ENCODE measurements around the gene TRAK1.

The TRAK1 gene

DNA sequence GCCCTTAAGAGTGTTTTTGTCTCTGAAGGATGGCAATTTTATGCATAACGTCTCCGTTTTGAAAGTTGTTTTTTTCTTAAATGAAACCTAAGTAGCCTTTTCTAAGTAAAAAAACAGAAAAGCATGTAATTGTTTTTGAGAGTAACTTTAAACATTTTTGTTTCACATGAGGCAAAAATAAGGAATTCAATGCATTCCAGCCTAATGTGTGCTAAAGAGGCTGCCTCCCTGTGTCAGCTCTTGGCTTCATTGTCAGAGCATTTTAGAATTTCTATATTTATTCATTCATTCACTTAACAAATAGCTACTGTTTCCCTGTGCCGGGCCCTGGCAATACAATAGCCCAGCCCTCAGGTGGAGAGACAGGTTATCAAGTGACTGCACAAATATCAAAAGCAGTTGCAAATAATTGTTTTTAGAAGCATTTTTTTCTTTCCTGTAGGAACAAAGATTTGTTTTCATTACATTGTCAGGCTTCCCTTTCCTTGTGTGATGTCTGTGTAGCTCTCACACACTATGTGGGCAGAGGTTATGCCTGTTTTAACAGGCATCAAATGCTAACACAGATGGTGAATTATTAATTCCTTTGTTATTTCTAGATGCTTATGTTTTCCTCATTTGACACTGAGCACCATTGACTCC, 93.0 kb downstream of the TRAK1 start:
- DNase-seq, result no peak

DNA sequence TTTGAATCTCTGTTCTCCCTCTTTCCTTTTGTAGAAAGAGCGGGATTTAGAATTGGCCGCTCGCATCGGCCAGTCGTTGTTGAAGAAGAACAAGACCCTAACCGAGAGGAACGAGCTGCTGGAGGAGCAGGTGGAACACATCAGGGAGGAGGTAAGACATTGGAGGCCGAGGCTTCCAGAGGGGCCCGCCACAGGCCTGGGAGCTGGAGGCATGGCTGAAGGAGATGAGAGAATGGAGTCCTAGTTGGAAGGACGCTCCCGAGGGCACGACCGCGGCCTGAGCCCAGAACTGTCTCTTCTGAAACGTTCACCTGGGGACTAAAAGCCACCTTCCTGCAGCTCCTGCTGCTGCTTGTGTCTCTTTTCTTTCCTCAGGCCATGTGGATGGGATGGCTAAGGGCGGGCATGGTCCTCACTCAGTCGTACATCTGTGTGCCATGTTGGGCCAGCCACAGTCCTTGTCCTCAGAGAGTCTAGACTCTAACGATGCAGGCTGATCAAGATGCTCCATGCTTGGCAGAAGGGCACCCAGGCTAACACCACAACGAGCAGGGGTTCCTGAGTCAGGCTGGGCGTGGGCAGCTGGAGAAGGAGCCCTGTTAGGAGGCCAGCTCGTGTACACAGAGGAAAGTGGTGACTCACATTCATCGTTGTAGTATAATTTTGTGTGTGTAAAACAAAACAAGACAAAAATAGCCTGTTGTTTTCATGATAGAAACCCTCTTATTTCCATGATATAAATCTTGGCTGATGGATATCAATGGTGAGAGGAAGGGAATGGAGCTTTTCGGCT, 93.7 kb downstream of the TRAK1 start:
- peak; percentile 44 for DNase-seq

DNA sequence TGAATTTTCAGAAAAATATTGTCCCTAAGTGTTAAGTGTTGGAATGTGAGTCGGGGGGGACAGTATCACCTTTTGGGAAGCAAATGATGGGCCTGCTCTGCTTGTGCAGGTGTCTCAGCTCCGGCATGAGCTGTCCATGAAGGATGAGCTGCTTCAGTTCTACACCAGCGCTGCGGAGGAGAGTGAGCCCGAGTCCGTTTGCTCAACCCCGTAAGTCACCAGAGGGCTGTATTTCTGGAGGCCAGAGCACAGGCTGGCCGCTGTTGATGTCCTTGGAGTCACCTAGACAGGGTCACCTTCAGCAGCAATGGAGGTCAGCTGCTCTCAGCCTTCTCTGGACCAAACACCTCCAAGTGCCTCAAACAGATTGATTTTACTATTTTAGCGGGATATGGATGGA, 96.8 kb downstream of the TRAK1 start:
- DNase-seq, result peak; percentile 38

DNA sequence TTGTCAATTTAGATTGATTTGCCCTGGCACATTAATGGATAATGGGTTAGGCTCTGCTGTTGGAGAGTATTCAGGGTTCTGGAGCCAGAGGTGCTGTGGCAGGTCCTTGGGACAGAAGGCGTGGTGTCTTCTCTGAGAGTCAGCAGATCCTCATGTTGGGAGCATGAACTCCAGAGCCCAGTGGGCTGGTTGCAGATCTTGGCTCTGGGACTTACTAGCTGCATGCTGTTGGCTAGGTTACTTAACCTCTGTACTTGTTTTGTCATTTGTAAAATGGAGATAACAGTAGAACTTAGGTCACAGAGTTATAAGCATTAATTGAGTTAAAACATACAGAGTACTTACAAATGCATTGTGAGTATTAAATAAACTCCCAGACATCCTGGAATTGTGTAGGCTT, 97.2 kb downstream of the TRAK1 start:
- DNase-seq, result peak; percentile 24

DNA sequence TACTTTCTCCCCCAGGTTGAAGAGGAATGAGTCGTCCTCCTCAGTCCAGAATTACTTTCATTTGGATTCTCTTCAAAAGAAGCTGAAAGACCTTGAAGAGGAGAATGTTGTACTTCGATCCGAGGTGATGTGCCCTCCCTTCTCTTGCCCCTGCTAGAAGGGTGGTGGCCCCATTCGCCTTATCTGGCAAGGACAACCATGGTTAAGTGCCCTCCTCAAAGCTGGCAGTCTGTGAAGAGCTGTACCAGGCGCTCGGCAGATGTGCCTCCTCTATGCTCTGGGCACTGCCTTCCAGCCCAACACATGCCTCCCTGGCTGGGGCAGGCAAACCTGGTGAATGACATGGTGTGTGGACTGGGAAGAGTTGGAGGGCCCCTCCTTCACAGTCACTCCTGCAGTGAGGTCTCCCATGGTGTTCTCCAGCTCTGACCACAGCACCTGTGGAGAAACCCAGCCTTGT, 97.9 kb downstream of the TRAK1 start:
- DNase-seq, result peak; percentile 57

DNA sequence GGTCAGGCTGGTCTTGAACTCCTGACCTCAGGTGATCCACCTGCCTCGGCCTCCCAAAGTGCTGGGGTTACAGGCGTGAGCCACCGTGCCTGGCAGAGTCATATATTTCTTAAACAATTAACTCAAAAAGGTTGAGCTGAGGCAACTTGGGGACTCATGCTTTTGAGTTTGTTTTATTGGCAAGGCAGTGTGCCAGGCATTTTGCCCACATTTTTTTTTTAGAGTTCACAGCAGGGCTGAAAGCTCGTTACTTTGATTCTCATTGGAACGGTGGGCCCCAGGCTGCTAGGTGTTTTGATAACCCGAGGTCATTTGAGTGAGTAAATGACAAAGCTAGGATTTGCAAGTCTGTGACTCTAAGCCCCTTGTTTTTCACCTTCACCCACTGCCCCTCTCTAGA, 98.6 kb downstream of the TRAK1 start:
- peak; percentile 28 for DNase-seq

DNA sequence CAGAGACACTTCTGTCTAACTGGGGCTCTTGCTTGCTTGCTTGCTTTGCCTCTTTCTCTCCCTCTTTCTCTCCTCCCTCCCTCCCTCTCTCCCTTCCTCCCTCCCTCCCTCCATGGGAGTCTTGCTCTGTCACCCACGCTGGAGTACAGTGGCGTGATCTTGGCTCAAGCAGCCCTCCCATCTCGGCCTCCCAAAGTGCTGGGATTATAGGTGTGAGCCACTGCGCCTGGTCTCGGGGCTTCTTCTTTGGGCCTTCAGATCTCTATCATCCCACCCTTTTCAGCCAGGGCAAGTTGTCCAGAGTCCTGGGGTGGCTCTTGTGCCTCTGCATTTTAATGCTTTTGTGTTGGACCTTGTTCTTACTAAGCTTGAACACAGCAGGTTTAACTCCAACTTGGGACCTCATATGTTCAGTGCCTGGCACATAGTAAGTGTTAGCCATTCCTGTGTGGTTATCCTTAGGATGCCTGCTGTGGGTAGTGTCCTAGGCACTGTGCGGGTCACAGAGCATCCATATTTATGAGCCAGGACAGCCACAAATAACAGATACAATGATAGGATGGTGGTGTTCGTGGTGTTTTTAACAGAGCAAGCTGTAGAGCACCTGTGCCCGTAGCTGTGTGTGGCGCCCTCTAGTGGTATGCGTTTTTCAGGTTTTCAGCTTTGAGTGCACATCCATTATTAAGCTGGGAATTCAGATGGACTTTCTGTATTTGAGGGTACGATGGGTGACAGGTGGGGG, 99.7 kb downstream of the TRAK1 start:
- DNase-seq, result peak; percentile 84

DNA sequence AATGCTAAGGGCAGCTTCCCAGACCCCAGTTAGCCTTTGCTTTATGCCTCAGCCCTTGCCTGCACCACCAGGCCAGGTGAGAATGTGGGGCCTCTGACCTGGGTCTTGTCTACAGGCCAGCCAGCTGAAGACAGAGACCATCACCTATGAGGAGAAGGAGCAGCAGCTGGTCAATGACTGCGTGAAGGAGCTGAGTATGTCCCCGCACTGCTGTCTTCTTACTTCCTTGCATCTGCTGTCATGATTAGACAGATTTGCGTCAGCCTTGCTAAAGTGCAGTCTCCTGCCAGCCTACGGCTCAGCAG, 100.2 kb downstream of the TRAK1 start:
- DNase-seq, result no peak

DNA sequence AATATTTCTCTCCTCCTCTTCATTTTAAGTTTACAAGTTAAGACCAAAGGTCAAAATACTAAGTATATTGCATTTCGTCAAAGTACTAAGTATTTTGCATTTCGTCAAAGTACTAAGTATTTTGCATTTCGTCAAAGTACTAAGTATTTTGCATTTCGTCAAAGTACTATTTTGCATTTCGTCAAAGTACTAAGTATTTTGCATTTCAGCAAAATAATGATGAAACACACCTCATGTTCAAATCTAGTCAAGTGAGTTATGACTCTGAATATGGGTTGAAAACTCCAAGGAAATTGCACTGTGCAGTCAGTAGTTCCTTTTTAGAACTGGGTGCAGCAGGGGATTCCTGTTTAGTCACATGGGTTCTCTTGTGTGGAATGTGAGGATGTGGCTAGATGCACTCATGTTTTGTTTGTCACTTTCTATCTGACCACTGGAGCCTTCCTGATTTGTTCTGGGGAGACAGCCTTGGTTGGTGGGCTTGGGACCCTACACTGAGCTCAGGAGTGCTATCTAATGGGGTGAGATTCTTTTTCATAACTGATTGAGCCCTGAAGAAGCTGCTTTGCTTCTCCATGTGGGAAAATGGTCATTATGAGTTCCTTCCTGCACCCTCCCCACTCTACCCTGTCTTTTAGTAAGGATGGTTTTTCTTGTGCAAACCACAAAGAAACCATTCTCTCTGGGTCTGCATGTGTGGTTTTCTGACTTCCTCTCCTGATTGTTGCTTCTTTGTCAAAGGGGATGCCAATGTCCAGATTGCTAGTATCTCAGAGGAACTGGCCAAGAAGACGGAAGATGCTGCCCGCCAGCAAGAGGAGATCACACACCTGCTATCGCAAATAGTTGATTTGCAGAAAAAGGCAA, 101.4 kb downstream of the TRAK1 start:
- DNase-seq, result no peak

DNA sequence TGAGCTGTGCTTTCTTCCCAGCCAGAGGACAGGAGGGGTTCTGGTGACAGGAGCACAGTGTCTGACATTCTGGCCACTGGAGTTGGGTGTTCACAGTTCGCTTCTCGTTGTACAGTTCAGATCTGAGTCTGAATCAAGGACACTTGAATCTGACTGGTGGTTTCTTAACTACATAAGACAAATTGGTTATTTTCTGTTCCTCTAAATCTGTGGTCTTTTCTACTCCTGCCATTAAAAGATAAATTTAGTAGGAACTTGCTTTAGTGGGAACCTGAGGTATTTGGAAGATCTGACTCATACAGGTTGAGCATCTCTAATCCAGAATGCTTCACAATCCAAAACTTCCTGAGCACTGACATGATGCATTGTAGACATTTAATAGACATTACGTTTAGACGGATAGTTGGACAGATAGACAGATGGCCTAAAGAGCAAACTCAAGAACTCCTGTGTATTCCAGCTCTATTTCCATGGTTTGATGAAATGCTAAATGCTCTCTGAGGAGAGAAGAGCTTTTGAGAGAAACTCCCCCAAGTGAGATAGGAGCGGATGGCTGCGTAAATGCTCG, 103.9 kb downstream of the TRAK1 start:
- no peak for DNase-seq

DNA sequence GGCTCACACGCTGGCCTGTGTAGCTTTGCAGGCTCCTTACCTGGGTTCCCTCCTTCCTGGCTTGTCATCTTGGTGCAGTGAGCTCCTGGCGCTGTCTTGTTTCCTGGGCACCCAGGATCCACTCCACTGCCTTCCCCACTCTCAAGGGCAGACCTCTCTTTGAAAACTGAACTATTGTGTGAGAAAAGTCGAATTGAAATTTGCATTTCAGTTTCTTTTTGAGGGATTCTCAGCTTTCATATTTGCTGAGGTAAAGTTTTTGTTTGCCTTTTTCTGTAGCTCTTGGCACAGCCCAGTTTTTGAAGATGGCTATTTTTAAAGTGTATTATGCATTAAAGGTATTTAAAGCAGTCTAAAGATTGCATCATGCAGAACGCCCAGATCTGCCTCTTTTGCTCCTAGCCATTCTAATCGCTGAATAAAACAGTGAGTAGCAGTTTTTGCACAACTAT, 104.7 kb downstream of the TRAK1 start:
- DNase-seq, result peak; percentile 30

DNA sequence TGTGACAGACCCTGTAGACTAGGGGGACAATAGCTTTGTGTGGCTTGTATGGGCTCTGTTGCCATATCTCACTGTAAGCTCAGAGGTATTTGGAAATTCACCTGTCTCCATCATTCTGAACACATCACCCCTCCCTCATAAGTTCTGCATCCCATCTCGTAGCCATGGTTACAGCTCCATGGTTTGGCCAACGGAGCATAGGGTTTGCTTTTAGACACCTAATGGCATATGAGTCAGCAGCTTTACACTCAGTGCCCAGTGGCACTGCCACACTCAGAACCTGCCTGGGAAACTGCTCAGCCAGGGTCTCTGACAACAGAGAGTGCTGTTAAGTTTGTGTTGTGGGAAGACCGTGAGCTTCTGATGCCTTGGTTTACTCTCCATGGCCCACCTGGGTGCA, 107.6 kb downstream of the TRAK1 start:
- DNase-seq, result peak; percentile 38

DNA sequence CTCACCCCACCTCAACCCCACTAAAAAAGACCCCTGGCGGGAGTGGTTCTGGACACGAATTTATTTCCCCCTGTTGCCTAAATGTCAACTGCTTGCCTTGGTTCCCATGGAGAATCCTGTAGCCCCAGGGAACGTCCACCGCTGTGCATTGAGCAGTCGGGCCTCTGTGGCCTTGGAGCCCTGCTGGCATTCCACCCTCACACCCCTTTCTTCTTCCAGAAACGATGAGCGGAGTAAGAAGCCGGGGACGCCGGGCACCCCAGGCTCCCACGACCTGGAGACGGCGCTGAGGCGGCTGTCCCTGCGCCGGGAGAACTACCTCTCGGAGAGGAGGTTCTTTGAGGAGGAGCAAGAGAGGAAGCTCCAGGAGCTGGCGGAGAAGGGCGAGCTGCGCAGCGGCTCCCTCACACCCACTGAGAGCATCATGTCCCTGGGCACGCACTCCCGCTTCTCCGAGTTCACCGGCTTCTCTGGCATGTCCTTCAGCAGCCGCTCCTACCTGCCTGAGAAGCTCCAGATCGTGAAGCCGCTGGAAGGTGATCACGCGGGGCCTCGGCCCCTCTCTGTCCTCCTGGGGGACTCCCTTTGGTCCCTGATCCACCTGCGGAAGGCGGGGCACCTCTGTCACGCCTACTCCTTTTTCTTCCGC, 111.2 kb downstream of the TRAK1 start:
- DNase-seq, result peak; percentile 43

DNA sequence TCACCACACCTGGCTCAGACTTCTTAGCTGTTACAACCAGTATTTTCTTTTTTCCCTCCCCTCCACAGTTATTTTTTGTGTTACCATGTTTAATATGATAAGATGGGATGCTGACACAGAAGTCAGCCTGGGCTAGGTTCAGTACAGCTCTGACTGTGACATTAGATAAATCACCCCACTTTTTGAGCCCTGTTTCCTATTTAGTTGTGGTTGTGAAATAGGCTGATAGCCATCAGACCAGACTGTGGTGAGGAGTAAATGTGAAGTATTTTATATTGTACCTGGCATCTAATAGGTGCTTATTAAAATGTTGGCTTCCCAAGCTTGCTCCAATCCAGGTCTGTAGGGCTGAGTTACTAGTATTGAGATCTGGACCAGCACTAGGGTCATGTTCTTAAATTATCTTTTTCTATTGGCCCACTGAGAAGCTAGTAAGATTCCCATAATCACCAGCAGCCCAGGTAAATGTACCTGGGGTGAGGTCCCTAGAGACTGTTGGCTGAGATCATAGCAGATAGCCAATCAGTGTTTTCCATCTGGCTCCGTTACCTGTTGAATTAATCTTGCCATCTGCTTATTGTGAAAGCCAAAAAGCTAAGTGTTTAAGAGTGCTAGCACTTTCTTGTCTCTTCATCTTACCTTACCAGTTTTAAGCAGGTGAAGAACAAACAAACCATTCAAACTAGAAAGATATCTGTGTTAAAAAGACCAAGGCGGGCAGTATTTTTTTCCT, 113.9 kb downstream of the TRAK1 start:
- no peak for DNase-seq

DNA sequence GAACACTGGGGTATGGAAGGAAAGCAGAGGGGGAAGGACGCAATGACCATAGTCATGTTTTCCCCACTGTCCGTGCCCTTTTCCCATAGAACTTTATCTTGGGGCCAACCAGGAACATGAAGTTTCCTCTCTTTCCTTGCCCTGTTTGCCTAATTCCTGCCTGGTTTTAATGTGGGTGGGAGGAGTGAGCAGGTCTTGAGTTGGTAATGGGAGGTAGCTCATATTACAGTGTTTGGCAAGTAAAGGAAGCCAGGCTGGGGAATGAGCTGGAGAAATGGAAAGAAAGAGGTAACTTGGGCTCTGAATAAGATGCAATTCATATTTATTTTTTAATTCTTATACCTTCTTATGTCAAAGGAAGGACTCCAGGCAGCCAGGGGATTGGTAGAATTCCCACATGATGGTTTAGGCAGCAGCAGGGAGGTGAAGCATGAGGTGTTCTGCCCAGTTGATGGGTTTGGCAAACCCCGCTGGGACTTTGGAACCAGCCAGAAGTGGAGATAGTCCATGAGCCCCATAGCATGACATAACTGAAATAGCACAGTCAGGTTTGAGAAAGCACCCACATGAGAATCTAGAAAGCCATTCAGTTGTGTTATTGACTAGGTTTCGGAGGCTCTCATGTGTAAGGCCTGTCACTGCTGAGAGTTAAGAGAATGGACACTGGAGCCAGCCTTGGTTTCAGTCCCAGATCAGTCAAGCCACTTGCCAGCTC, 114.8 kb downstream of the TRAK1 start:
- peak; percentile 17 for DNase-seq

DNA sequence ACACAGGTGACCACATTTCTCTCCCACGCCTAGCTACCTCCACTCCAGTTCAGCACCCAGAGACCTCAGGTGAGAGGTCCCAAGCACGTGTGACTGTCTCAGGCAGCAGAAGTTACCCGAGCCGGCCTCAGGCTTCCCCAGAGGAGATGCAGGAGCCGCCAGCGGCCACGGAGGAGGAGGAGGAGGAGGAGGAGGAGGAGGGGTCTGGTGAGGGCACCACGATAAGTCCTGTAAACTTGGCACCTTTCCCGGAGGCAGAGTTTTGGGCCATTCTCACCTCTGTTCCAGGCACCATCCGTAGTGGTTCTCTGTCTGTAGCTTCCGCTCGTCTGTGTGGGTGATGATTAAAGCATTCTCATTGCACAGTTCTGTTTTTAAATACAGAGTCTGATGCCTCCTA, 118.8 kb downstream of the TRAK1 start:
- no peak for DNase-seq

DNA sequence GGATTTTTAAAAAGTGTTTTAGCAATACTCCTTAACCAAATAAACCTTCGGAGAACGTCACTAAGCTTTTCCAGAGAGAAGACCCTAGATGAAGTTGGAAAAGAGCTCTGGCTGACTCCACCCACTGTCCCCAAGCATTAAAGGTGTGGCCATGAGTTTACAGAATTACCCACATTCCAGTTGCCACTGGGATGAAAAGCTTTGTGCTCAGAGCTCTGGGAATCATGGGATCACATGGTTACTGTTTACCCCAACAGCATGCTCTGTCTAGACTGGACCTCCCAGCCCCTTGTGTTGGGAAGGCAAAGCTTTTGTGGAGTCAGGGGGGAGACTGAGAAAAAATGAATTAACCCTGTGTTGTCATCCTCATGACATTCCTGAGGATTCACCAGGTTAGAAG, 119.6 kb downstream of the TRAK1 start:
- DNase-seq, result no peak

DNA sequence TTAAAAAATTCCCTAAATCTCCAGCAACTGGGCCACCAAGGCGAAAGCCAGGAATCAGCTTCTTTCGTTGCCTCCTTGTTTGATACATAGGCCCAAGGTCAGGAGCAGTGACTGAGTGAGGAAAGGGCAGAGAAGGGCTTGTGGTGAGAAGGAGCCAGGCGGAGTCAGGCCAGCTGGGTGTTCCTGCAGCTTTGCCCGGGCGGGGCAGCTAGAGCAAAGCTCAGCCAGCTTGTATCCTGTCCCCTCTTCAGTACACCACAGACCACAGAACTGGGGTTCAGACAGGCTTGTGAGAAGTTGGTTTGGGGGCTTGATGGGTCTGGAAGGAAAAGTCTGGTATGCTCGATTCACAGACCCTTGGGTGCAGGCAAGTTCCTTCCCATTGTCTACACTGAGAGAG, 122.3 kb downstream of the TRAK1 start:
- no peak for DNase-seq

DNA sequence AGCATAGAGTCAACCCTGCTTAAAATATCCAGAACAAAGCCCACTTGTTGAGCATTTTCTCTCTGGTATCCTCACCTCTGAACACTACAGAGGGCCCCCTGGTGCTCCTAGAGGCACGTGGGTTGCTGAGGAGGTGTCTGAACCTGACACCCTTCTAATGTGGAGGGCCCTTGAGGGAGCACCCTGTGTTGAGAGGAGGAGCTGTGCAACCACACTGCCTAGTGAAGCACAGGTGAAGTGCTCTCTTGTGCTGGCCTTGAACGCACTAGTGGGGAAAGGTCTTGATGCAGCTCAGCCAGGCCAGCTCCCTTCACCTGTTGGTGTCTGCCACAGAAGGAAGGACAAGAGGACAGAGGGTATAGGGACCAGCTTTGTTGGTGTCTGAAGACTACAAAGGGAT, 122.9 kb downstream of the TRAK1 start:
- DNase-seq, result no peak

DNA sequence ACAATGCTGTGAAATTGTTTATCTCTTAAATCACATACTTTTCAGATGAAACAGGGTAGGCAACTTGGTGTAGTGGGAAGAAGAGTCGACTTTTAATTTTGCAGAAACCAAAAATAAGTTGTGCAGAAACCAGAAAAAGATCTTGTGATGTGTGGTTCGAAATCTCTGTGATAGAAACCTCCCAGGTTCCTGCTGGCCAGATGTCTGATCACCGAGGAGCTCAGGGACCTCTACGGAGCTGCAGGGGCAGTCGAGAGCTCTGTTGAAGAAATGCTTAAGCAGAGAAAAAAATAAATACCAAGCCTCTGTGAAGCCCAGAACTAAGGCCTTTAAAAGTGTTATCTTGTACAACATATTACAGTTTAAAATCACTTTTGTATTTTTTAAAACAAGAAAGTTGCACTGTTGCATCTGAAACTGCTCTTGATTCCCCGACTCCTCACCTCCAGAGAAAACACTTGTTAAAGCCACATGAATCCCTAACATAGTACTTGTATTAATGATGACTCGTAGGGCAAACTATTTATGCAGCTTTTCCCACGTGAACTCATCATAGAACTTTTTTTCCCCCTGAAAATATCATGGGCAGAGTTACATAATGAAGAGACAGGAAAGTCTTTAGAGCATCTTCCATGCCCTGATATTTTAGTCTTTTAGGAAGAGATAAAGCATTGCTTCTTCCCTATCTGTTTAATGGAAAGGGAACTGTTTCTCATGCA, 123.6 kb downstream of the TRAK1 start:
- no peak for DNase-seq

Measured in activated effector memory CD4-positive, alpha-beta T cell treated with anti-CD3 and anti-CD28 coated beads, Interleukin-2, amount 50 U/mL, for 16 hours (primary cell).